ENCODE results near the gene ZNF316.
"Not testable (repeated sequence)": the region's sequence is repeated elsewhere in the genome, so short reads cannot be mapped to it uniquely, and the experiment has no call there.

ZNF316 gene

DNA sequence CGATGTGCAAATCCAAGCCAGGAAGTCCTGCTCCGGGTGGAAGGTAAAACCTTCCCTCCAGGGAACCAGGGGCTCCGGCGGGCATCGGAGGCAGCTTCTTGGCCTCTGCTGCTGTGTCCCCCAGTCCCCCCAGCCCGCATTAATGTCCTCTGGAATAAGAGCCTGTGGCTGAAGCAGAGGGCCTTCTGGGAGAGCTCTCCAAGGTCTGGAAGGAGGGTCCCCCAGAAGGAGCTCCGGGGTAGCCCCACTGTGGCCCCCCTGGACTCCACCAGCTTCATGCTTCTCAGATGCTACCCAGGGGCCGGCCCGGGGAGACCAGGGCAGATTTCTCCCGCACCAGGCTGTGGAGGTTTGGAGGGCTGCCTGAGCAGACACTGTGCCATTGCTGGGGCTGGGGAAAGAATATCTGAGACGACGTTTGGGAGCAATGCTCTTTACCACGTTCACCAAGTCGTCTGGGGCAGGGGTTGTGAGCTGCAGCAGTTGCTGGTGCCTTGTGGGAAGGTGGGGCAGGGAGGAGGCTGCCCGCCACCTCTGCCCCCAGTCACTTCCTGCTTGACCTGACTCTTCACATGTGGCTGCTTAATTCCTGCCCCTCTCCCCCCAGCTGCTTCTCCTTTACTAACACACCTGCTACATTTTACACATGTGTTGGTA, 13.4 kb upstream of the ZNF316 start:
- Histone ChIP-seq H3K36me3 (ENCODE audit: insufficient read depth, low read length) (peaks cover 29% of the 10 kb centered on the region), H3K27me3 (ENCODE audit: insufficient read depth, low read length) (no peaks in the 10 kb centered on the region), H3K9me3 (ENCODE audit: insufficient read depth, low read depth, low read length) (no peaks in the 10 kb centered on the region), H3K27ac (ENCODE audit: low read depth, low read length) (no peak overlapping the region), H3K4me1 (ENCODE audit: insufficient read depth, low read length) (no peaks in the 10 kb centered on the region), H3K4me3 (ENCODE audit: low read length) (no peak overlapping the region), H3K9ac (ENCODE audit: low read depth, low read length) (no peak overlapping the region)
- 87% methylated on average over 15 of the region's 15 CpGs for whole genome bisulfite sequencing

- no peak overlapping the region for H3K9ac ChIP-seq (ENCODE audit: low read depth, low read length)
- H3K36me3 ChIP-seq (ENCODE audit: insufficient read depth, low read length): peaks cover 29% of the 10 kb centered on the region
- no peaks in the 10 kb centered on the region for H3K4me1 ChIP-seq (ENCODE audit: insufficient read depth, low read length)
- H3K9me3 ChIP-seq (ENCODE audit: insufficient read depth, low read depth, low read length): no peaks in the 10 kb centered on the region
- H3K27ac ChIP-seq (ENCODE audit: low read depth, low read length): no peak overlapping the region
- no peak overlapping the region for H3K4me3 ChIP-seq (ENCODE audit: low read length)
- 80% methylated on average over 3 of the region's 3 CpGs for WGBS
- H3K27me3 ChIP-seq (ENCODE audit: insufficient read depth, low read length): no peaks in the 10 kb centered on the region
Observed at GRCh38 chr7:6624246-6624611, 12.9 kb upstream of the ZNF316 start.

- WGBS: 97% methylated on average over 6 of the region's 6 CpGs
- H3K9me3 ChIP-seq (ENCODE audit: insufficient read depth, low read depth, low read length): no peaks in the 10 kb centered on the region
- no peak overlapping the region for H3K9ac ChIP-seq (ENCODE audit: low read depth, low read length)
- H3K36me3 ChIP-seq (ENCODE audit: insufficient read depth, low read length): peaks cover 10% of the 10 kb centered on the region
- no peaks in the 10 kb centered on the region for H3K4me1 ChIP-seq (ENCODE audit: insufficient read depth, low read length)
- no peak overlapping the region for H3K4me3 ChIP-seq (ENCODE audit: low read length)
- H3K27ac ChIP-seq (ENCODE audit: low read depth, low read length): no peak overlapping the region
- H3K27me3 ChIP-seq (ENCODE audit: insufficient read depth, low read length): no peaks in the 10 kb centered on the region
Observed at GRCh38 chr7:6628045-6628444, 9.1 kb upstream of the ZNF316 start.

DNA sequence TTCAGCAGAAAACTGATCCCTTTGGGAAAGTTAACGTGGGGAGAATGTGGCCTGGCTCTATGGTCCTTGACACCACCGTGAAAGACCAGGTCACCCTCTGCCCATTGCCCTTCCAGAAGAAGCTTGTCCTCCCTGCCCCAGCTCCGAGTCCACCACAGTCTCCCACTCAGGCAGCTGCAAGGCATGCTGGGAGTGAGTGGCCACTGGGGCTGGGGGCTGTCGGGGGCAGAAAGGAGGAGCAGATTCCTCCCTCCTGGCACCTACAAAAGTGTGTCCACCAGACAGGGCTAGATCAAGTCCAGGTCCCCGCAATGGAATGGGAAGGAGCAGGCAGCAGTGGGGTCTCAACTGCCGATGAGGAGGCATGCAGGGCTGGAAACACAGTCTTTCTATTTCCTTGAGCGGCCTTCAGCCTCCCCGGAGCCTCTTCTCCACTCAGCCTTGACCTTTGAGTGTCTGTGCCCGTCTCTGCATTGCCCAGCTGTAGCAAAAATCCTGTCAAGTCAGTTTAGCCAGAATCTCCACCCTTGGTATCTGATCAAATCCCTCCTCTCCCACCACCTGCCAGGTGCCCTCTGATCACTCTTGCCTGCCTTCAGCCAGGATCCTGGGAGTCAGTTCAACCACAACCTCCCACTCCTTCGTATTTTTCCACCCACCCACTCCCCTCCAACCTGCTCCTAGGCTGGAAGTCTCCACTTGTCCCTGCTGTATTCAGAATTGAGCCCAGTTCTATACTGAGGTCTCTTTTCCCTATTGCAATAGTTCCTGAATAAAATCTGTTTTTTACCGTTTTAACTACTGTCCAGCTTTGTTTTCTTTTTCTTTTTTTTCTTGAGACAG, 6.9 kb upstream of the ZNF316 start:
- 89% methylated on average over 11 of the region's 11 CpGs for WGBS
- H3K9ac ChIP-seq (ENCODE audit: low read depth, low read length): no peak overlapping the region
- no peak overlapping the region for H3K27ac ChIP-seq (ENCODE audit: low read depth, low read length)

GRCh38 chr7:6631605-6632004, 5.5 kb upstream of the ZNF316 start:
- H3K36me3 ChIP-seq (ENCODE audit: insufficient read depth, low read length): no peaks in the 10 kb centered on the region
- no peak overlapping the region for H3K27ac ChIP-seq (ENCODE audit: low read depth, low read length)
- no peak overlapping the region for H3K4me3 ChIP-seq (ENCODE audit: low read length)
- H3K9me3 ChIP-seq (ENCODE audit: insufficient read depth, low read depth, low read length): no peaks in the 10 kb centered on the region
- no peaks in the 10 kb centered on the region for H3K4me1 ChIP-seq (ENCODE audit: insufficient read depth, low read length)
- no peak overlapping the region for H3K9ac ChIP-seq (ENCODE audit: low read depth, low read length)
- WGBS: 83% methylated on average over 7 of the region's 7 CpGs
- H3K27me3 ChIP-seq (ENCODE audit: insufficient read depth, low read length): peaks cover 2% of the 10 kb centered on the region; the same call in 1 of the 2 replicates

More for the DNA sequence above, 6.9 kb upstream of the ZNF316 start:
- Histone ChIP-seq H3K4me3 (ENCODE audit: low read length) (no peak overlapping the region), H3K36me3 (ENCODE audit: insufficient read depth, low read length) (no peaks in the 10 kb centered on the region), H3K9me3 (ENCODE audit: insufficient read depth, low read depth, low read length) (no peaks in the 10 kb centered on the region), H3K4me1 (ENCODE audit: insufficient read depth, low read length) (no peaks in the 10 kb centered on the region), H3K27me3 (ENCODE audit: insufficient read depth, low read length) (no peaks in the 10 kb centered on the region)

- no peaks in the 10 kb centered on the region; the same call in 1 of the 2 replicates for H3K36me3 ChIP-seq (ENCODE audit: insufficient read depth, low read length)
- 87% methylated on average over 8 of the region's 8 CpGs for WGBS
- no peaks in the 10 kb centered on the region for H3K4me1 ChIP-seq (ENCODE audit: insufficient read depth, low read length)
Observed at GRCh38 chr7:6634021-6634420, 3.1 kb upstream of the ZNF316 start.

GRCh38 chr7:6634971-6635370, 2.1 kb upstream of the ZNF316 start:
- WGBS: 87% methylated on average over 4 of the region's 5 CpGs
- not testable (repeated sequence) for H3K27ac ChIP-seq (ENCODE audit: low read depth, low read length); H3K9ac ChIP-seq (ENCODE audit: low read depth, low read length); H3K4me3 ChIP-seq (ENCODE audit: low read length); H3K36me3 ChIP-seq (ENCODE audit: insufficient read depth, low read length); H3K9me3 ChIP-seq (ENCODE audit: insufficient read depth, low read depth, low read length); H3K4me1 ChIP-seq (ENCODE audit: insufficient read depth, low read length); H3K27me3 ChIP-seq (ENCODE audit: insufficient read depth, low read length)

More at GRCh38 chr7:6634021-6634420, 3.1 kb upstream of the ZNF316 start:
- H3K27me3 ChIP-seq (ENCODE audit: insufficient read depth, low read length): peaks cover 2% of the 10 kb centered on the region
- H3K27ac ChIP-seq (ENCODE audit: low read depth, low read length): no peak overlapping the region
- H3K9ac ChIP-seq (ENCODE audit: low read depth, low read length): no peak overlapping the region
- no peaks in the 10 kb centered on the region for H3K9me3 ChIP-seq (ENCODE audit: insufficient read depth, low read depth, low read length)
- H3K4me3 ChIP-seq (ENCODE audit: low read length): no peak overlapping the region

- Histone ChIP-seq H3K4me1 (ENCODE audit: insufficient read depth, low read length) (no peaks in the 10 kb centered on the region), H3K27me3 (ENCODE audit: insufficient read depth, low read length) (peaks cover 2% of the 10 kb centered on the region), H3K27ac (ENCODE audit: low read depth, low read length) (no peak overlapping the region), H3K4me3 (ENCODE audit: low read length) (peak overlapping the region; percentile 71), H3K9me3 (ENCODE audit: insufficient read depth, low read depth, low read length) (no peaks in the 10 kb centered on the region), H3K36me3 (ENCODE audit: insufficient read depth, low read length) (peaks cover 9% of the 10 kb centered on the region; the same call in 1 of the 2 replicates), H3K9ac (ENCODE audit: low read depth, low read length) (0 out of 2 replicates have a peak overlapping the region, but pooled peaks have one; percentile 40)
- whole genome bisulfite sequencing: 4% methylated on average over 60 of the region's 60 CpGs
Observed at GRCh38 chr7:6637544-6638229, 569 bp downstream of the ZNF316 start.

- Histone ChIP-seq H3K4me3 (ENCODE audit: low read length) (no peak overlapping the region), H3K27ac (ENCODE audit: low read depth, low read length) (no peak overlapping the region), H3K4me1 (ENCODE audit: insufficient read depth, low read length) (no peaks in the 10 kb centered on the region), H3K27me3 (ENCODE audit: insufficient read depth, low read length) (peaks cover 2% of the 10 kb centered on the region), H3K9ac (ENCODE audit: low read depth, low read length) (no peak overlapping the region), H3K9me3 (ENCODE audit: insufficient read depth, low read depth, low read length) (no peaks in the 10 kb centered on the region), H3K36me3 (ENCODE audit: insufficient read depth, low read length) (peaks cover 19% of the 10 kb centered on the region; the same call in 1 of the 2 replicates)
- WGBS: 91% methylated on average over 4 of the region's 4 CpGs
Observed at GRCh38 chr7:6639032-6639431, 1.9 kb downstream of the ZNF316 start.

DNA sequence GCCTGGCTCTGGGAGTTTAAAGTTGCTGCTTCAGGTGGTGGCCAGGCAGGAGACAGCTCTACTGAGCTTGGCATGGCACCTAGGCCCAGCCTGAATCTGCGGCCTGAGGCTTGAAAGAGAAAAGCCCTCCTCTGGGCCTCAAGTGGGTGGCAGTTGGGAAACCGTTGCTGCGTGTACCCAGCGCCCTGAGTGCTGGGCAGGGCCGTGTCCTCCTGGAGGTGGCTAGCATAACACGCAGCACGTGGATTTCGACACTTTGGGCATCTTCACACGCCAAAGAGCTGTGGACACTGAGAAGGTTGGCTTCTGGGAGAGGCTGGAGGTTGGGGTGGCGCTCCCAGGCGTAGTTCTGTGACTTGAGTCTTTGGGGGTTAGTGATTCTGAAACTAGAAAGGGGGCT, 2.5 kb downstream of the ZNF316 start:
- no peaks in the 10 kb centered on the region for H3K4me1 ChIP-seq (ENCODE audit: insufficient read depth, low read length)
- H3K9ac ChIP-seq (ENCODE audit: low read depth, low read length): no peak overlapping the region
- peaks cover 22% of the 10 kb centered on the region for H3K36me3 ChIP-seq (ENCODE audit: insufficient read depth, low read length)

GRCh38 chr7:6640246-6640721, 3.2 kb downstream of the ZNF316 start:
- Histone ChIP-seq H3K27me3 (ENCODE audit: insufficient read depth, low read length) (peaks cover 2% of the 10 kb centered on the region), H3K4me1 (ENCODE audit: insufficient read depth, low read length) (no peaks in the 10 kb centered on the region), H3K27ac (ENCODE audit: low read depth, low read length) (no peak overlapping the region), H3K9me3 (ENCODE audit: insufficient read depth, low read depth, low read length) (no peaks in the 10 kb centered on the region), H3K4me3 (ENCODE audit: low read length) (no peak overlapping the region), H3K36me3 (ENCODE audit: insufficient read depth, low read length) (peaks cover 28% of the 10 kb centered on the region), H3K9ac (ENCODE audit: low read depth, low read length) (no peak overlapping the region)
- 66% methylated on average over 11 of the region's 11 CpGs for WGBS

More for the DNA sequence above, 2.5 kb downstream of the ZNF316 start:
- Histone ChIP-seq H3K4me3 (ENCODE audit: low read length) (no peak overlapping the region), H3K27ac (ENCODE audit: low read depth, low read length) (no peak overlapping the region), H3K27me3 (ENCODE audit: insufficient read depth, low read length) (peaks cover 2% of the 10 kb centered on the region), H3K9me3 (ENCODE audit: insufficient read depth, low read depth, low read length) (no peaks in the 10 kb centered on the region)
- WGBS: 94% methylated on average over 11 of the region's 11 CpGs
